Astrocyte (in vitro differentiated cells and primary cell): ENCODE measurements around the gene TMEM138. TPM values are rescaled to one million over a fixed set of nuclear protein-coding genes. Genes with fewer than 3 reads are reported as not detected.

Experiments
- DNase-seq: peaks from one replicate; pipeline ENCODE4 v3.0.0-alpha.2; 2010; ENCODE audit warnings: low read depth
- FAIRE-seq: peaks from 2 replicates; lab custom pipeline; 2011; peaks lifted over from hg19 to GRCh38; lab: Jason Lieb, UNC
- H2AFZ ChIP-seq: 2 replicates; pipeline ENCODE4 v1.6.0; 2012; ENCODE audit warnings: low read depth, low read length, inconsistent platforms
- H3K27ac ChIP-seq: 2 replicates; pipeline ENCODE4 v1.5.1; 2011; ENCODE audit warnings: low read depth, low read length, inconsistent platforms
- H3K27me3 ChIP-seq: 2 replicates; pipeline ENCODE4 v1.6.0; 2011; ENCODE audit warnings: low read length, inconsistent platforms; ENCODE audit not compliant: insufficient read depth
- H3K36me3 ChIP-seq: 2 replicates; pipeline ENCODE4 v1.5.1; 2011; ENCODE audit warnings: low read length, inconsistent platforms; ENCODE audit not compliant: insufficient read depth
- H3K4me1 ChIP-seq: 2 replicates; pipeline ENCODE4 v1.5.1; 2011; ENCODE audit warnings: low read length, inconsistent platforms; ENCODE audit not compliant: insufficient read depth
- H3K4me2 ChIP-seq: 2 replicates; pipeline ENCODE4 v1.6.0; 2012; ENCODE audit warnings: low read length, inconsistent platforms
- H3K4me3 ChIP-seq: 2 replicates; pipeline ENCODE4 v1.5.1; 2011; ENCODE audit warnings: low read depth, mild to moderate bottlenecking, low read length, inconsistent platforms; ENCODE audit not compliant: insufficient read depth
- H3K79me2 ChIP-seq: 2 replicates; pipeline ENCODE4 v1.6.0; 2012; ENCODE audit warnings: mild to moderate bottlenecking, low read length, inconsistent platforms; ENCODE audit not compliant: insufficient read depth
- H3K9ac ChIP-seq: 2 replicates; pipeline ENCODE4 v1.6.0; 2012; ENCODE audit warnings: mild to moderate bottlenecking, low read length, inconsistent platforms
- H3K9me3 ChIP-seq: 2 replicates; pipeline ENCODE4 v1.5.1; 2012; ENCODE audit warnings: low read depth, mild to moderate bottlenecking, low read length, inconsistent platforms; ENCODE audit not compliant: insufficient read depth
- H4K20me1 ChIP-seq: 2 replicates; pipeline ENCODE4 v1.6.0; 2012; ENCODE audit warnings: low read length, inconsistent platforms; ENCODE audit not compliant: insufficient read depth
- H3K27ac Mint-ChIP-seq: one replicate; pipeline ENCODE4 v1.8.0; 2021; ENCODE audit warnings: mild to moderate bottlenecking, mixed read lengths; ENCODE audit not compliant: unreplicated experiment
- H3K27me3 Mint-ChIP-seq: one replicate; pipeline ENCODE4 v1.8.0; 2021; ENCODE audit warnings: low read depth, mixed read lengths; ENCODE audit not compliant: unreplicated experiment
- H3K36me3 Mint-ChIP-seq: one replicate; pipeline ENCODE4 v1.8.0; 2021; ENCODE audit warnings: low read depth, mixed read lengths; ENCODE audit not compliant: unreplicated experiment
- H3K4me1 Mint-ChIP-seq: one replicate; pipeline ENCODE4 v1.8.0; 2021; ENCODE audit warnings: low read depth, mixed read lengths; ENCODE audit not compliant: unreplicated experiment
- H3K4me3 Mint-ChIP-seq: one replicate; pipeline ENCODE4 v1.8.0; 2021; ENCODE audit warnings: mild to moderate bottlenecking, moderate library complexity, mixed read lengths; ENCODE audit not compliant: unreplicated experiment
- H3K9me3 Mint-ChIP-seq: one replicate; pipeline ENCODE4 v1.8.0; 2021; ENCODE audit warnings: mild to moderate bottlenecking, mixed read lengths; ENCODE audit not compliant: unreplicated experiment
- EZH2 ChIP-seq: IDR thresholded peaks from 2 replicates; pipeline ENCODE4 v1.6.1; 2012; ENCODE audit warnings: mild to moderate bottlenecking, low read length, inconsistent platforms; ENCODE audit not compliant: insufficient read depth
- total RNA-seq: library from RNA; stranded (reverse); gene quantifications from 2 replicates; pipeline ENCODE4 v1.2.1, GENCODE V29; 2021
- TF ChIP-seq, protein P1 (sequence below): IDR thresholded peaks from 2 replicates; pipeline ENCODE4 v1.5.1; 2011; ENCODE audit warnings: low read depth, mild to moderate bottlenecking, inconsistent platforms, low read length, moderate library complexity; ENCODE audit not compliant: insufficient read depth

The TMEM138 gene
- total RNA-seq, 1 donor from 2014 or later: 36.8 TPM

DNA sequence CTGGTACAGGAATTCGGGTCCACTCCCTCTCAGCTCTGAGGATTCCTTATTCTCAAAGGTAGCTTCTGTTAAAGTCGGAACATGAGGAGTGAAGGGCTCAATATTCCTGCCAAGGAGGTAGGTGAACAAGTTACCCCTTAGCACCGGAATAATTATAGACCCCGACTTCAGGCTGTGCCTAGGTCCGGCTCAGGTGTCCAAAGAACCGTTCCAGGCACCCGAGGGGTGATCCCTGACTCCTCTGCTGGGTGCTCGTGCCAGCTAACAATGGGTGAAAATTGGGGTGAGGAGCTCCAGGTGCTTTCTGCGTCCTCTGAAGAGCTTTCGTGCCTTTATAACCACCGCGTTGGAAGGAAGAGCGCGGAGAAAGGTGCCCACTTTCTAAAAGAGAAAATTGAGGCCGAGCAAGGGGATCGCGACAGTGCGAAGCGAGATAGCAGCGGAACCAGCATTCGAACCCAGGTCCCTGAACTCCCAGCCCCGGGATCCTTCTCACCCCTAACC, 885 bp upstream of the TMEM138 start:
- H3K27ac Mint-ChIP-seq: peak overlapping the region; percentile 97
- no peak for FAIRE-seq
- peak overlapping the region; percentile 95 for H3K9ac ChIP-seq
- peak overlapping the region; percentile 99 for H3K4me3 Mint-ChIP-seq
- H3K36me3 ChIP-seq: peaks cover 10% of the 10 kb centered on the region
- peaks cover 24% of the 10 kb centered on the region for H3K4me1 ChIP-seq
- DNase-seq: no peak
- H4K20me1 ChIP-seq: peaks cover 6% of the 10 kb centered on the region
- H3K79me2 ChIP-seq: peaks cover 35% of the 10 kb centered on the region
- peak overlapping the region; percentile 93 for H3K27ac ChIP-seq
- H3K36me3 Mint-ChIP-seq: peaks cover 7% of the 10 kb centered on the region
- H3K4me2 ChIP-seq: peak overlapping the region; percentile 96
- no peaks in the 10 kb centered on the region for H3K9me3 ChIP-seq
- peaks cover 5% of the 10 kb centered on the region for H3K4me1 Mint-ChIP-seq
- peak overlapping the region; percentile 90 for H3K4me3 ChIP-seq
- peak overlapping the region; percentile 94 for H2AFZ ChIP-seq
- H3K27me3 ChIP-seq: no peaks in the 10 kb centered on the region
- peaks cover 2% of the 10 kb centered on the region for H3K9me3 Mint-ChIP-seq
- H3K27me3 Mint-ChIP-seq: no peaks in the 10 kb centered on the region
- TF ChIP-seq, protein P1, sequence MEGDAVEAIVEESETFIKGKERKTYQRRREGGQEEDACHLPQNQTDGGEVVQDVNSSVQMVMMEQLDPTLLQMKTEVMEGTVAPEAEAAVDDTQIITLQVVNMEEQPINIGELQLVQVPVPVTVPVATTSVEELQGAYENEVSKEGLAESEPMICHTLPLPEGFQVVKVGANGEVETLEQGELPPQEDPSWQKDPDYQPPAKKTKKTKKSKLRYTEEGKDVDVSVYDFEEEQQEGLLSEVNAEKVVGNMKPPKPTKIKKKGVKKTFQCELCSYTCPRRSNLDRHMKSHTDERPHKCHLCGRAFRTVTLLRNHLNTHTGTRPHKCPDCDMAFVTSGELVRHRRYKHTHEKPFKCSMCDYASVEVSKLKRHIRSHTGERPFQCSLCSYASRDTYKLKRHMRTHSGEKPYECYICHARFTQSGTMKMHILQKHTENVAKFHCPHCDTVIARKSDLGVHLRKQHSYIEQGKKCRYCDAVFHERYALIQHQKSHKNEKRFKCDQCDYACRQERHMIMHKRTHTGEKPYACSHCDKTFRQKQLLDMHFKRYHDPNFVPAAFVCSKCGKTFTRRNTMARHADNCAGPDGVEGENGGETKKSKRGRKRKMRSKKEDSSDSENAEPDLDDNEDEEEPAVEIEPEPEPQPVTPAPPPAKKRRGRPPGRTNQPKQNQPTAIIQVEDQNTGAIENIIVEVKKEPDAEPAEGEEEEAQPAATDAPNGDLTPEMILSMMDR: no peak
- TF ChIP-seq EZH2: no peak

DNA sequence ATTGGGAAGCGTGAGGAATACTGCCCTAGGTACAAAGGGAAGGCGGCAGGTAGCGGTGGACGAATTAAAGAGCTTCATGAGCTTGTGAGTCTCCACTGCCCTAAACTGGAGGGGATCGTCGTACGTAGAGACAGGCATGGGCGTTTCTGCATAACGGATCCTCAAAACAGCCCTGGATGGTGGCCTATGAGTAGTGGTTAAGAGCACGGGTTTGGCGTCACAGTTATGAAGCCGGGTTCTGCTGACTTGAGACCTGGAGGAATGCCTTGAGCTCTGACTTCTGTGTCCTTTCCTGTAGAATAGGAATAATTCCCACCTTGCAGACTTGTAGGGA, 335 bp downstream of the TMEM138 start:
- DNase-seq (peak; percentile 66), FAIRE-seq (no peak)
- Mint-ChIP-seq H3K9me3 (peaks cover 2% of the 10 kb centered on the region), H3K36me3 (peaks cover 12% of the 10 kb centered on the region), H3K4me1 (peaks cover 7% of the 10 kb centered on the region), H3K4me3 (peak overlapping the region; percentile 99), H3K27me3 (no peaks in the 10 kb centered on the region), H3K27ac (peak overlapping the region; percentile 97)
- Histone ChIP-seq H4K20me1 (peaks cover 6% of the 10 kb centered on the region), H3K27ac (peak overlapping the region; percentile 93), H3K9me3 (no peaks in the 10 kb centered on the region), H3K4me2 (peak overlapping the region; percentile 96), H2AFZ (peak overlapping the region; percentile 94), H3K4me3 (peak overlapping the region; percentile 90), H3K79me2 (peaks cover 35% of the 10 kb centered on the region), H3K9ac (peak overlapping the region; percentile 95), H3K36me3 (peaks cover 20% of the 10 kb centered on the region), H3K27me3 (no peaks in the 10 kb centered on the region), H3K4me1 (peaks cover 27% of the 10 kb centered on the region)
- no peak for TF ChIP-seq EZH2
- TF ChIP-seq, protein P1: no peak

DNA sequence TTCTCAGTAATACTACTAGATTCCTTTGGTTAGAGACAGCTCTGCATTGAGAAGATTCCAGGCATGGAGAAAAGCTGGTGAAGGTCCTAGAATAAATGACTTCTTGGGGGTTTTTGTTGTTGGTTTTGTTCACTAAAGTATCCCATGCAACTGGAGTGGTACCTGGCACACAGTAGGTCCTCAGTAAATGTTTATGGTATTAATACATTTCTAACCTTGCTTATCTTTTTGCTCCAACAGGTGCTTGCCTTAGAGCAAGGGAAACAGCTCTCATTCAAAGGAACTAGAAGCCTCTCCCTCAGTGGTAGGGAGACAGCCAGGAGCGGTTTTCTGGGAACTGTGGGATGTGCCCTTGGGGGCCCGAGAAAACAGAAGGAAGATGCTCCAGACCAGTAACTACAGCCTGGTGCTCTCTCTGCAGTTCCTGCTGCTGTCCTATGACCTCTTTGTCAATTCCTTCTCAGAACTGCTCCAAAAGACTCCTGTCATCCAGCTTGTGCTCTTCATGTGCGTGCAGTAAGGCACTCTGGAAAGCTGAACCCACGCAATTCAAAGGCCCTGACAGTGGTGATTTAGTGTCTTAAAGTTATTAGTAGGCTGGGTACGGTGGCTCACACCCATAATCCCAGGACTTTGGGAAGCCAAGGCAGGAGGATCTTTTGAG, 2.0 kb downstream of the TMEM138 start:
- Histone ChIP-seq H3K9ac (no peak overlapping the region), H3K36me3 (peaks cover 29% of the 10 kb centered on the region), H3K9me3 (no peaks in the 10 kb centered on the region), H3K4me1 (peaks cover 27% of the 10 kb centered on the region), H4K20me1 (peaks cover 6% of the 10 kb centered on the region), H3K27me3 (no peaks in the 10 kb centered on the region), H3K27ac (no peak overlapping the region), H3K79me2 (peaks cover 35% of the 10 kb centered on the region), H2AFZ (no peak overlapping the region), H3K4me3 (no peak overlapping the region), H3K4me2 (no peak overlapping the region)
- DNase-seq: no peak
- Mint-ChIP-seq H3K27me3 (no peaks in the 10 kb centered on the region), H3K4me3 (peak overlapping the region; percentile 99), H3K27ac (no peak overlapping the region), H3K9me3 (peaks cover 2% of the 10 kb centered on the region), H3K4me1 (peaks cover 11% of the 10 kb centered on the region), H3K36me3 (peaks cover 17% of the 10 kb centered on the region)
- FAIRE-seq: no peak
- TF ChIP-seq EZH2: no peak
- TF ChIP-seq, protein P1: no peak
